DMS53 (cell line): ENCODE measurements around the gene NEFH.
"Not testable (repeated sequence)": the region's sequence is repeated elsewhere in the genome, so short reads cannot be mapped to it uniquely, and the experiment has no call there.

ENCODE experiments used
- DNase-seq: peaks from one replicate; lab custom pipeline; 2025; lab: John Stamatoyannopoulos, UW

NEFH gene, protein sequence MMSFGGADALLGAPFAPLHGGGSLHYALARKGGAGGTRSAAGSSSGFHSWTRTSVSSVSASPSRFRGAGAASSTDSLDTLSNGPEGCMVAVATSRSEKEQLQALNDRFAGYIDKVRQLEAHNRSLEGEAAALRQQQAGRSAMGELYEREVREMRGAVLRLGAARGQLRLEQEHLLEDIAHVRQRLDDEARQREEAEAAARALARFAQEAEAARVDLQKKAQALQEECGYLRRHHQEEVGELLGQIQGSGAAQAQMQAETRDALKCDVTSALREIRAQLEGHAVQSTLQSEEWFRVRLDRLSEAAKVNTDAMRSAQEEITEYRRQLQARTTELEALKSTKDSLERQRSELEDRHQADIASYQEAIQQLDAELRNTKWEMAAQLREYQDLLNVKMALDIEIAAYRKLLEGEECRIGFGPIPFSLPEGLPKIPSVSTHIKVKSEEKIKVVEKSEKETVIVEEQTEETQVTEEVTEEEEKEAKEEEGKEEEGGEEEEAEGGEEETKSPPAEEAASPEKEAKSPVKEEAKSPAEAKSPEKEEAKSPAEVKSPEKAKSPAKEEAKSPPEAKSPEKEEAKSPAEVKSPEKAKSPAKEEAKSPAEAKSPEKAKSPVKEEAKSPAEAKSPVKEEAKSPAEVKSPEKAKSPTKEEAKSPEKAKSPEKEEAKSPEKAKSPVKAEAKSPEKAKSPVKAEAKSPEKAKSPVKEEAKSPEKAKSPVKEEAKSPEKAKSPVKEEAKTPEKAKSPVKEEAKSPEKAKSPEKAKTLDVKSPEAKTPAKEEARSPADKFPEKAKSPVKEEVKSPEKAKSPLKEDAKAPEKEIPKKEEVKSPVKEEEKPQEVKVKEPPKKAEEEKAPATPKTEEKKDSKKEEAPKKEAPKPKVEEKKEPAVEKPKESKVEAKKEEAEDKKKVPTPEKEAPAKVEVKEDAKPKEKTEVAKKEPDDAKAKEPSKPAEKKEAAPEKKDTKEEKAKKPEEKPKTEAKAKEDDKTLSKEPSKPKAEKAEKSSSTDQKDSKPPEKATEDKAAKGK

DNA sequence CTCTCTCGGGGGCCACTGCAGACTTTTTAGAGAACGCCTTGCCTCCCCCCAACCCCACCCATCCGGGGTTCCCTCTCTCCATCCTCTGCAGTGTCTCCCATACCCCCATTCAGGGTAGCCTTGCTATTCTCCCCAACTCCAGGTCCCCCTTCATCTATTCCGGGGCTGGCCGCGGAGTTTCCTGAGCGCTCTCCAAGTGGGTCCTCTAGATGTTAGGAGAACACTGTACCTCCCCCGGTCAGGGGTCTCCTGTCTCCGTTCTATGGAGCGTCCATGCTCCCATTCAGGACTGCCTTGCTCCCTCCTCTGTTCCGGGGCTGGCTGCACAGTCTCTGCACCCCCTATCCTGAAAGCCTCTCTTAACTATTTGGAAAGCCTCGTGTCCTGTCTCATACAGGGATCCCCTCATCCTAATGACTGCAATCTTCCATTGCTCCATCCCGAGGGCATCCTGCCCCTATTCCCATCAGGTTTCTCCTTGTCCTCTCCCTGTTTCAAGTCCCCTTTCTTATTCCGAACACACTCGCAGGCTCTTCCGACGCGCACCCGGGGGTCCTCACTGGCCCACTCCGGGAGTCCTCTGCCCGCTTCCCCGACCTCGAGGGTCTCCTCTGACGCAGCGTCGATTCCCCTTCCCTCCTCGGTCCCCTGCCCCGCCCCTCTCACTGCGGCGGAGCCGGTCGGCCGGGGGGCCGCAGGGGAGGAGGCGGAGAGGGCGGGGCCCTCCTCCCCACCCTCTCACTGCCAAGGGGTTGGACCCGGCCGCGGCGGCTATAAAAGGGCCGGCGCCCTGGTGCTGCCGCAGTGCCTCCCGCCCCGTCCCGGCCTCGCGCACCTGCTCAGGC is at the start of gene NEFH:
NEFH (plus strand) TSS at position 802 of the 845 bp plus-strand sequence. CDS start 45 bp downstream, outside the sequence.
- peak; percentile 40 for DNase-seq

DNA sequence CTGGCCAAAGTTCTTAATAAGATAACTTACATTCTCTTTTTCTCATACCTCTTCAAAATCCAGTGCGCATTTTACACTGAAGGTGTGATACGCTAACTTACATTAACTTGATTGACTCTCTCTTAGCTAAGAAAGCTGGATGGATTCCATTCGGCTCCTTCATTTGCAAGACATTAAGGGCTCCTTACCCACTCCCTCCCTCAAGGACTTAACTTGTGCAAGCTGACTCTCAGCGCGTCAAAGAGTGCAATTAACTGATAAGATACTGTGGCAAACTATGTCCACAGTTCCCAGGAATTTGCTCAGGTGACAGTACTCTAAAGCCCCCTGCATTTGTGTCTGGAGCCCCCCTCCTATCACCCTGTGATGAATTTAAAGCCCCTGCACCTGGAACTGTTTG is 48.0 kb upstream of the NEFH start:
- no peak for DNase-seq

DNA sequence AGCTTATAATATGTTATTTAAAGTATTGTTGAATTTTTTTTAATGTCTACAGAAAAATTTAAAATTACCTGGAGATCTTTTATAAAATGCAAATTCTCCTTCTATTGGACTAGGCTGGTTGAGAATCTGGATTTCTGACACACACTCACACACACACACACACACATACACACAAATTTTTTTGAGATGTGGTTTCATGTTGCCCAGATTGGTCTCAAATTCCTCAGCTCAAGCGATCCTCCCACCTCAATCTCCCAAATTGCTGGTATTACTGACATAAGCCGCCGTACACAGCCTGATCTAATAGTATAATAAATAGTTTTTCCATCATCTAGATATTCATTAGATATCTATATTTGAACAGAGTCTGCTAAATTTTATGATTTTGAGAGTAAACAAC is 46.2 kb upstream of the NEFH start:
- peak; percentile 10 for DNase-seq

DNA sequence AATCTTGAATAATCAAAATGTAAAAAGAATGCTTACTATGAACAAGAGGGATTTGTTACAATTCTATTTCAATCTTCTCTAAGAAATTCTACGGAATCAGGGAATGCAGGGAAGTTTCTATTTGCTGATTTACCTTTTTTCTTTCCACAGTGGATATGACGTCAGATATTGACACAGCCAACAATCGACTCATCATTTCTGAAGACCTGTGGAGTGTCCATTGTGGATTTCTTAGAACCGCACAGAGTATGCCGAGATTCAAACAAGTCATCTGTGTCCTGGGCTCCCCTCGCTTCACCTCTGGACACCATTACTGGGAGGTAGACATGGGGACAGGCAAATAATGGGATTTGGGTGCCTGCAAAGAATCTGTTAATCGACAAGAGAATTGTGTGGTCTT is 45.7 kb upstream of the NEFH start:
- peak; percentile 42 for DNase-seq

DNA sequence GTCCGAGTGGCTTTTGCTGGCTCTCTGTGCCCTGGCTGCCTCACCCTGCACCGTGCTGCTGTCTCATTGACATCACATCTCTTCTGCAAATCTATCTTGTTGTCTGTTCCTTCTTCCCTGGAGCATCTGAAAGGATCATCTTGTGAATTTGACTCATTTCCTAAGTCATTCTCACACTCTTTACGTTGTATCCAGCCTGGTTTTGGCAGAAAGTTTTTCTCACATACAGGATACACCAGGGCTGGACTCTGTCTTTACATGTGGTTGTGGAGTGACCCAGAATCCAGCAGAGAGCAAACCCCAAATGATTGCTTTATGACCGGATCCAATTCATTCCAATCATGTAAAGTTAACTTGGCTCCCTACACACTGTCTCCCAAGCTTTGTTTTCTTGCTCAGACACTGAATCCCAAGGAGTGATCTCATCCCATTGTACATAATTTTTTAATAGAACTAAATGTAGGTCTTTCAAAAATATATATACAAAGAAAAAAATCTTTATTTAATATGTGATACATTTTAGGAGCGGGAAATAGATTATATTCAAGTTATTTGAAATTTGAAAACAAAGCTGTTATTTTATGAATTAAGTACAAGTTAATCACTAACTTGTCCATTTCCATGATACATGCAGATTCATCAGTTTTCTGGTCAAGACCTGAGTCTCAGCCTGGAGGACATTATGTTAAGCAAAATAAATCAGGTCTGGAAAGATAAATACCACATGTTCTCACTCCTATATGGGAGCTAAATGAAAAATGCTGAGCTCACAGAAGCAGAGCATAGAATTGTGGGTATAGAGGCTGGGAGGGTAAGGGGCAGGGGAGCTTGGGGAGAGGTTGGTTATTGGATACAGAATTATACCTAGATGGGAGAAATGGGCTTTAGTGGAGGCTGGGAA is 44.5 kb upstream of the NEFH start:
- no peak for DNase-seq

DNA sequence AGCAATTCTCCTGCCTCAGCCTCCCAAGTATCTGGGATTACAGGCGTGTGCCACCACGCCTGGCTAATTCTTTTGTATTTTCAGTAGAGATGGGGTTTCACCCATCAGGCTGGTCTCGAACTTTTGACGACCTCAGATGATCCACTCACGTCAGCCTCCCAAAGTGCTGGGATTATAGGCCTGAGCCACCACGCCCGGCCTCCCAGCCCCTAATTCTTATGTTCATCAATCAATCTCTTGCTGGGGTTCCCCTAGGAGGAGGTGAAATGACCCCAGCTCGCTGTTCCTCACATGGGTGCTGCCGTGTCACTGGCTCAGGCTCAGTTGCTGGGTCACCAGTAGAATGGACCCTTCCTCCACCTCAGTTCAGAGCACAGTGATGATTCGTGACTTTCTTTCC is 41.7 kb upstream of the NEFH start, which contains the start of gene RFPL1:
RFPL1 (plus strand) TSS at position 301 of the 400 bp plus-strand sequence.
- not testable (repeated sequence) for DNase-seq

DNA sequence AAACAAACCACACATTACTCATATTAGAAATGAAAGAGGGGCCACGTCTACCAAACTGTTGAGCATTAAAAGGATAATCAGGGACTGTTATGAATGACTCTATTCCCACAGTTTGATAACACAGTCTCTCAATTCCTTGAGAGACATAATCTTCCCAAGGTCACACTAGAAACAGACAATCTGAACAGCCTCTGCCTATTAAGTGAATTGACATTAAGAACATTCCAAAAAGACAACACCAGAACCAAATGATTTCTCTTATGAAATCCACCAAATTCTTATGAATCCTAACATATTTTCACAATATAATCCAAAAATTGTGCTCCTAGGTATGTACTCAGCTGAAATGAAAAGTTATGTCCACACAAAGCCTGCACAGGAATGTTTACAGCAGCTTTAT is 37.0 kb upstream of the NEFH start:
- DNase-seq = no peak

DNA sequence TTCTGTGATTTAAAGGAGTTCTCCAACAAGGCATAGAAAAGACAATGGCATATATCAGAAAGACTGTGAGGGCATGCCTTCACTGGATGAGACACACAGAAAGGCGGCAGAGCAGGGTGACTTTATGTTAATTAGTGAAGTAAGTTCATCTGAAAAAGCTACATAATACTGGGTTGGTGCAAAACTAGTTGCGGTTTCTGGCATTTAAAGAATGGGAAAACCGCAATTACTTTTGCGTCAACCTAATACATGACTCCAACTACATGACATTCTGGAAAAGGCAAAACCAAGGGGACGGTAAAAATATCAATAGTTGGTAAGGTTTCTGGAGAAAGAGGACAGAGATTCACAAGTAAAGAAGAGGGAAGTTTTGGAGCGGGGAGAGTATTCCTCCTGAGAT is 36.6 kb upstream of the NEFH start:
- DNase-seq = no peak

DNA sequence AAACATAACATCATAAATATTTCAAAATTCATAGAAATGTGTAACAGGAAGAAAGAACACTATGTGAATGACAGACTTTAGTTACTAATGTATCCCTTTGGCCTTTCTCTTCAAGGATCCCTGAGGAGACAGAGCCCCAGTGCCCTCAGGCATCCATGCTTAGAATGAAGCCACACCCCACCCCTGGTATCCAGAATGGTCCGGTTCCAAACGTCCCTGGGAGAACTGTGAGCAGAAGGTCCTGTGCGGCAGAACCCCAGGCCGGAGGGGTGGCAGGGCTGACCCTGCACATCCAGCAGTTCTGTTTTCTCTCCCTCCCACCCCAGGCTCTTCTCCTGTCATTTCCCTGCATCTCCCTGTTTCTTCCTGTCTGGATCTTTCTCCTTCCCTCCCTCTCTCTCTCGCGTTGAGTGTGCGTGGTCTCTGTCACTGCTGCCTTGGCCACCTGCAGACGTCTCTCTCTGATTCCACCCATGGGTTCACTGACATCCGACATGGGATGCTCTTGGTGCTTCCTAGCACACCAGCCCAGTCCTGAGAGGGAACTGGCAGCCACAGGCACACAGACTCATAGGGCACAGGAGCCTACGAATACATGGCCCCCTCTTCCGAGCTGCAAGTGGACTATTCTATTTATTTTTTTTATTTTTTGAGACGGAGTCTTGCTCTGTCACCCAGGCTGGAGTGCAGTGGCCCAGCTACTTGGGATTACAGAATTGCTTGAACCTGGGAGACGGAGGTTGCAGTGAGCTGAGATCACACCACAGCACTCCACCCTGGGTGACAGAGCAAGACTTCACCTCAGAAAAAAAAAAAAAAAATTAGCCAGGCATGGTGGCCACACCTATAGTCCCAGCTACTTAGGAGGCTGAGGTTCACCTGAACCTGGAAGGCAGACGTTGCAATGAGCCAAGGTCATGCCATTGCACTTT is 35.9 kb upstream of the NEFH start:
- no peak for DNase-seq

DNA sequence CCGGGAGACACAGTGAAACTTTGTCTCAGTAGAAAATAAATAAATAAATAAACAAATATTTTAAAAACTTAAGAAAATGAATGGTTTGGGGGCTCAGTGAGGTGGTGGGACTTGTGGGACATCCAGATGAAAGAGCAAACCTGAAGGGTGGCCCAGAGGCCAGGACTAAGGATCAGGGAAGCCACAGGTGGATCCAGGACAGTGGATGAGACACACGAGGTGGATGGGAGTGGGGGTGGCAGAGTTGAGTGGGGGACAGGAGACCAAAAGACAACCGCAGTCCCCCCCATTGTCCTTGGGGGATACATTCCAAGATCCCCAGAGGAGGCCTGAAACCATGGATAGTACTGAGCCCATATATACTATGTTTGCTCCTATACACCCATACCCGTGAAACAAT is 34.5 kb upstream of the NEFH start:
- no peak for DNase-seq

DNA sequence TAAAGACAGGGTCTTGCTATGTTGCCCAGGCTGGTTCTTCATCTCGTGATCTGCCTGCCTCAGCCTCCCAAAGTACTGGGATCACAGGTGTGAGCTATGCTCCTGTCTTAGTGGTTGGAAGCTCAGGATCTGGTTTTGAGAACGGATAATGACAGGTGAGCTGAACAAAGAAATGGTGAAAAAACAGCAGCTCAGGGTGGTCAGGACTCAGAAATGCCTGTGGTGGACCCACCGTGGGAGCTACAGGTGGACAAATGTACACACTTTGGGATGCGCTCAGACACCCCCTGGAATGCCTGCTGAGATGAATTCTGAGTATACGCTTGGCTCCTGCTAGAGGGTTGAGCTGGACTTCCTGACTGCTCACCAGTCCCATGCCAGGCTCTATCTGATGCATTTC is 32.1 kb upstream of the NEFH start:
- no peak for DNase-seq

DNA sequence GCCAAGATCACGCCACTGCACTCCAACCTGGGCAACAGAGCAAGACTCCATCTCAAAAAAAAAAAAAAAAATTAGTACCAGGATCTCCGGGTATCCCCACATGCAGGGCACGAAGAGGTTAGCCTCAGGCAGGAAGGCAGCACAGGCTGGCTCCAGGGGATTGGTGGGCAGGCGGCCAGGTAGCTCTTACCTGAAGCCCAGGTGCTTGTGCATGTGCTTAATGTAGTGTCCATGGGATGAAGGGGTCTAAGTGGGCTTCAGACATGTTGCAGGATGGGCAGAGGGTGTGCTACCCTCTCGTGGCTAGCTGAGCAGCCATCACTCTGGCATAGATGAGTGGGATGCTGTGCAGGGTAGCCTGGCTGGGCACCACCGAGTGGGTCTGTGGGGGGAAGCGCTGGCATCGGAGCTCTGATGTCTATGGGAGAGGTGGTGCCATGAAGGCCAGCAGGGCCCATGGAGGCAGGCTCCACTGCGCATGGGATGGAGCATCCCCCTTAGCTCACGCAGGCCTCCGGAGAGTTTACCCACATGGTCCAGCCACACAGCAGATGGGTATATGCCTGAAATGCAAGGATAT is 30.6 kb upstream of the NEFH start:
- no peak for DNase-seq

DNA sequence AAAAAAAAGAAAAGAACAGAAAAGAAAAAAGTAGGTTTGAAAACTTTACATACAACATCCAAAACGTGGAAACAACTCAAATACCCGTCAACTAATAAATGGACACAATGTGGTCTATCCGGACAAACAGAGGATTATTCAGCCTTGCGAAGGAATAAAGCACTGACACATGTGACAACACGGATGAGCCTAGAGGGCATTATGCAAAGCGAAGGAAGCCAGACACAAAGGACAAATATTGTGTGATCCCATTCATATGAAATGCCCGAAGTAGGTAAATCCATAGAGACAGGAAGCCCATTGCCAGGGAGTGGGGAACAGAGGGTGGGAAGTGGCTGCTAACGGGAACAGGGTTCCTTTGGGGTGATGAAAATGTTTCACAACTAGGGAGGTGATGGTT is 29.8 kb upstream of the NEFH start:
- DNase-seq = no peak

DNA sequence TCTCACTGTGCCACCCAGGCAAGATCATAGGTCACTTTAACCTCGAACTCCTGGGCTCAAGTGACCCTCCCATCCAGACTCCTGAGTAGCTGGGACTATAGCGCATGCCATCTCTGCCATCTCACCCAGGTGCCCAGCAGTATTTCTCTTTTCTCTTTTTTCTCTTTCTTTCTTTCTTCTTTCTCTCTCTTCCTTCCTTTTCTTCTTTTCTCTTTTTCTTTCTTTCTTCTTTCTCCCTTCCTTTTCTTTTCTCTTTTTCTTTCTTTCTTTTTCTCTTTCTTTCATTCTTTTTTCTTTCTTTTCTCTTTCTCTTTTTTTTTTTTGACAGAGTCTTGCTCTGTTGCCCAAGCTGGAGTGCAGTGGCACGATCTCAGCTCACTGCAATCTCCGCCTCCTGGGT is 28.2 kb upstream of the NEFH start:
- no peak for DNase-seq

DNA sequence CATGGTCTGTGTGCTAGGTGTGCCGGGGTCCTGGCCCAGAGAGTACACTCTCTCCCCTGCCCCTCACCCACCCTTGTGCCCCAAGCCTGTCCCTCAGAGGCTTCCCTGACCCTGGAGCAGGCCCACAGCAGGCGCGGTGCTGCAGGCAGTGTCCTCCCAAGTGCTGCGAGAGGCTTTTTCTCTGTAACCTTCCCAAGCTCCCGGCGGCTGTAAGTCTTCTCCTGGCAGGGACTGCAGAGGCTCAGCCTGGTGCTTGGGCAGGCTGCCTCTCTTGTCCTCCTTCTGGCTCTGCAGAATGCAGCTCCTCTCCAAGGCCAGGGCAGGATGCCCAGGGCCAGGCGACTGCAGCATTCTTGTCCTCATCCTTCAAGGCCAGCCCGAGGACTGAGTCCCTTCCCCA is 25.7 kb upstream of the NEFH start:
- no peak for DNase-seq

DNA sequence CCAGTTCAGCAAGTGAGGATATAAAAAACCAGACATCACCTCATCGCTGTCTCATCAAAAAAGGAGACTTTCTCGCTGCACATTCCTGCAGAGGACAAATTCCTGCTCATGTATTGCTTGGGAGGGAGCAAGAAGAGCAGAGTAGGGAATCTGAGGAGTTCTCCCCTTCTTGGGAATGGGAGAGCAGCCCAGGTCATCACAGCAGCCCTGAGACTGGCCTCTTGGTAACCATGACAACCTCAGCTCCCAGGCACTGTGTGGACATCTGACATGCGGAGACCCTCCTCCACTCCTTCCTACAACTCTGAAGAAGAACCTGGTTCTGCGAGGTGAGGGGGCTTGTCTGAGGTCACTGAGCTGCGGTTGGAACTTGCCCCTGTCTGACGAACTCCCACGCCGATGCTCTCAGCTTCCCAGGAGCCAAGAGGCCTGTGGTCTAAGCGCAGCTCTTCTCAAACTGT is 23.8 kb upstream of the NEFH start:
- no peak for DNase-seq

DNA sequence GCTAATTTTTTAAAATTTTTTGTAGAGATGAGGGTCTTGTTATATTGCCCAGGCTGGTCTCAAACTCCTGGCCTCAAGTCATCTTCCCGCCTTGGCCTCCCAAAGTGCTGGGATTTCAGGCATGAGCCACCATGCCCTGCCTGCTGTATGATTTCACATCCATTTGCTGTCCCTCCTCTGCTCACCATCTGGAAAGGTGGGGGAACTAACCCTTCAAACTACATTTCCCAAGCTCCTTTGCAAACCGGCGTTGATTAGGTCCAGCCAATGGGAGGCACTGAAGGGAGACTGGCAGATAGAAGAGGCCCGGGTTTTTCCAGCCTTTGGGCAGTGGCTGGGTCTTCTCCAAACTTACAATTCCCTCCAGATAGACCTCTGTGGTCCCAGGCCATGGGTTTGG is 22.3 kb upstream of the NEFH start:
- DNase-seq = peak; percentile 61

DNA sequence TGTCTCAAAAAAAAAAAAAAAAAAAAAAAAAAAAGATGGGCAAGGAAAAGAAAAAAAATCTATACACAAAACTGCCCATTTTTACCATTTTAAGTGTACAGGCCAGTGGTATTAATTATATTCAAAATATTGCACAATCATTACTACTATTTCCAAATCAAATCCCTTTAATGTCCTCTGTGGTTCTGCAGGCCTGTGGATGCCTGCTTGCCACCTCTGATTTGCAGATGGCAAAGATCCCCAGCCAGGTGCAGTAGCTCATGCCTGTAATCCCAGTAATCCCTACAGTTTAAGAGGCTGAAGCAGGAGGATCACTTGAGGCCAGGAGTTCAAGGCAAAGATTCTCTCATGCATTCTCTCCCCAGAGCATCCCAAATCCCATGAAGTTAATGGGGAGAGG is 21.5 kb upstream of the NEFH start:
- DNase-seq = peak; percentile 9

DNA sequence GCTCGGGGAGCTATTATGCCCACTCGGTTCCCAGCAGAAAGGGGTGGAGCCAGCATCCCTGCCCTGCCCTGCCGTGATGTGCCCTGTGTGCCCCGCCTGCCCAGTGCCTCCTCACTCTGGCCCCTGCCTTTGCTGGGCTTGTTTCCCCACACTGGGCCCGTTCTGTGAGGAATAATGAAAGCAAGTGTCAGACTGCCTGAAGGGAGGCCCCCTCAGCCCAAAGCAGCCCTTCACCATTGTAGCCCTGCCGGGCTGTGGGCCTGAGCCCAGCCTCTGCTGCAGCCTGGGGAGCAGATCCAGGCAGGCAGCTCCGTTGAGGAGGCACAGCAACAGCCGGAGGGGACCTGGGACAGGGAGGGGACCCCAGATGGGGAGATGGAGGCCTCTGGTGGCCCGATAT is 20.2 kb upstream of the NEFH start:
- DNase-seq = no peak
